H1 (cell line): ENCODE measurements around the gene CDK19. TPM values are rescaled to one million over a fixed set of nuclear protein-coding genes. Genes with fewer than 3 reads are reported as not detected.

Source experiments
- CTCF ChIA-PET: fragments of 300-600 bp; sonication (Branson Sonifier 250); formaldehyde crosslinking; loops from one replicate; lab custom pipeline; 2021; ENCODE audit not compliant: partially characterized antibody; lab: Charles Lee
- POLR2A ChIA-PET: fragments of 300-600 bp; sonication (Branson Sonifier 250); formaldehyde crosslinking; loops from one replicate; lab custom pipeline; 2021; ENCODE audit warnings: inconsistent platforms; ENCODE audit not compliant: partially characterized antibody; lab: Charles Lee
- DNase-seq, 2 experiments: peaks; one replicate each; pipeline versions ENCODE4 v3.0.0 to v3.0.0-alpha.2; 2010 to 2022; ENCODE audit warnings: low spot score in 2 of 2, low read depth in 1 of 2, mixed read lengths in 1 of 2
- FAIRE-seq: peaks from 2 replicates; lab custom pipeline; 2011; peaks lifted over from hg19 to GRCh38; lab: Jason Lieb, UNC
- H2AFZ ChIP-seq: 2 replicates; pipeline ENCODE4 v1.8.1; 2012; ENCODE audit warnings: low read length, inconsistent platforms
- H2AK5ac ChIP-seq: 2 replicates; pipeline ENCODE4 v1.6.1; 2013; ENCODE audit warnings: low read depth, low read length
- H2BK120ac ChIP-seq: replicated peaks from 2 replicates; pipeline ENCODE3; 2013; ENCODE audit warnings: low read depth, low read length, inconsistent platforms
- H2BK12ac ChIP-seq: 2 replicates; pipeline ENCODE4 v1.6.1; 2013; ENCODE audit warnings: low read depth, low read length
- H2BK15ac ChIP-seq: 2 replicates; pipeline ENCODE4 v1.6.1; 2013; ENCODE audit warnings: low read length
- H2BK20ac ChIP-seq: 2 replicates; pipeline ENCODE4 v1.6.1; 2013; ENCODE audit warnings: low read length
- H2BK5ac ChIP-seq: 2 replicates; pipeline ENCODE4 v1.6.1; 2013; ENCODE audit warnings: low read depth, low read length
- H3K14ac ChIP-seq: 2 replicates; pipeline ENCODE4 v1.6.1; 2013; ENCODE audit warnings: inconsistent platforms; ENCODE audit not compliant: insufficient read length
- H3K18ac ChIP-seq: 2 replicates; pipeline ENCODE4 v1.6.1; 2013; ENCODE audit warnings: low read length; ENCODE audit errors: extremely low read depth
- H3K23ac ChIP-seq: 2 replicates; pipeline ENCODE4 v1.6.1; 2013; ENCODE audit warnings: inconsistent platforms; ENCODE audit not compliant: insufficient read length
- H3K23me2 ChIP-seq: 2 replicates; pipeline ENCODE4 v1.6.1; 2013; ENCODE audit warnings: low read depth, low read length
- H3K27ac ChIP-seq: 2 replicates; pipeline ENCODE4 v1.6.1; 2011; ENCODE audit warnings: low read depth, low read length, inconsistent platforms
- H3K27me3 ChIP-seq, 4 experiments: replicated peaks in 1 of 4; 1 replicate in 1 of 4; 2 replicates in 3 of 4; pipeline versions ENCODE4 v1.6.1 to v1.8.1; 2011 to 2013; ENCODE audit warnings: low read length in 3 of 4, mild to moderate bottlenecking in 3 of 4, inconsistent platforms in 2 of 4, mixed read lengths in 2 of 4, moderate library complexity in 1 of 4; ENCODE audit not compliant: control insufficient read depth in 3 of 4, insufficient read depth in 3 of 4; ENCODE audit errors: extremely low read depth in 1 of 4
- H3K36me3 ChIP-seq, 4 experiments: 2 replicates each; pipeline versions ENCODE4 v1.6.1 to v1.8.1; 2011 to 2013; ENCODE audit warnings: mild to moderate bottlenecking in 4 of 4, low read length in 3 of 4, moderate library complexity in 2 of 4, control low read depth in 1 of 4, inconsistent platforms in 1 of 4; ENCODE audit not compliant: insufficient read depth in 4 of 4, control insufficient read depth in 2 of 4
- H3K4ac ChIP-seq: replicated peaks from 2 replicates; pipeline ENCODE3; 2013; ENCODE audit warnings: low read length, low read depth, mixed read lengths, inconsistent platforms; ENCODE audit not compliant: insufficient read length
- H3K4me1 ChIP-seq, 4 experiments: replicated peaks in 1 of 4; 1 replicate in 1 of 4; 2 replicates in 3 of 4; pipeline versions ENCODE4 v1.6.1 to v1.8.1; 2011 to 2013; ENCODE audit warnings: low read length in 3 of 4, inconsistent platforms in 2 of 4, mixed read lengths in 1 of 4; ENCODE audit not compliant: insufficient read depth in 4 of 4, control insufficient read depth in 3 of 4
- H3K4me2 ChIP-seq, 2 experiments: 2 replicates each; pipeline versions ENCODE4 v1.6.1 to v1.8.1; 2011 to 2013; ENCODE audit warnings: low read depth in 2 of 2, low read length in 2 of 2, control low read depth in 1 of 2, inconsistent platforms in 1 of 2, mild to moderate bottlenecking in 1 of 2; ENCODE audit not compliant: insufficient read depth in 1 of 2
- H3K4me3 ChIP-seq, 4 experiments: fragments of 200-600, 300-600 bp in 1 of 4; sonication (generic), shearing (Covaris generic), sonication (Bioruptor Twin) in 1 of 4; 2 replicates each; pipeline versions ENCODE4 v1.5.1 to v1.8.1; 2011 to 2016; ENCODE audit warnings: low read length in 4 of 4, low read depth in 3 of 4, control low read depth in 2 of 4, inconsistent platforms in 2 of 4, mild to moderate bottlenecking in 2 of 4, mixed read lengths in 1 of 4, moderate library complexity in 1 of 4; ENCODE audit not compliant: insufficient read depth in 2 of 4; ENCODE audit errors: extremely low read depth in 1 of 4
- H3K56ac ChIP-seq: replicated peaks from 2 replicates; pipeline ENCODE3; 2013; ENCODE audit warnings: low read depth, mild to moderate bottlenecking, mixed read lengths, low read length, inconsistent platforms; ENCODE audit not compliant: insufficient read length
- H3K79me1 ChIP-seq: 2 replicates; pipeline ENCODE4 v1.6.1; 2013; ENCODE audit warnings: low read depth, low read length, control low read depth
- H3K79me2 ChIP-seq, 2 experiments: 2 replicates each; pipeline versions ENCODE4 v1.6.1 to v1.8.1; 2012 to 2013; ENCODE audit warnings: low read length in 2 of 2, mild to moderate bottlenecking in 2 of 2, inconsistent platforms in 1 of 2; ENCODE audit not compliant: insufficient read depth in 2 of 2, control insufficient read depth in 1 of 2
- H3K9ac ChIP-seq, 4 experiments: replicated peaks in 1 of 4; 1 replicate in 1 of 4; 2 replicates in 3 of 4; pipeline versions ENCODE4 v1.6.1 to v1.8.1; 2011 to 2013; ENCODE audit warnings: low read depth in 3 of 4, low read length in 3 of 4, control low read depth in 2 of 4, mild to moderate bottlenecking in 2 of 4, moderate library complexity in 2 of 4, inconsistent platforms in 1 of 4; ENCODE audit errors: extremely low read depth in 1 of 4
- H3K9me3 ChIP-seq, 2 experiments: 2 replicates each; pipeline versions ENCODE4 v1.6.1 to v1.8.1; 2012 to 2013; ENCODE audit warnings: mild to moderate bottlenecking in 2 of 2, moderate library complexity in 2 of 2, control low read depth in 1 of 2, inconsistent platforms in 1 of 2, low read depth in 1 of 2, low read length in 1 of 2, mixed read lengths in 1 of 2; ENCODE audit not compliant: insufficient read depth in 2 of 2
- H4K20me1 ChIP-seq, 2 experiments: replicated peaks in 1 of 2; 2 replicates each; pipeline versions ENCODE3 to v1.8.1; 2011 to 2013; ENCODE audit warnings: inconsistent platforms in 2 of 2, low read length in 2 of 2, mild to moderate bottlenecking in 1 of 2; ENCODE audit not compliant: insufficient read depth in 2 of 2, control insufficient read depth in 1 of 2
- H4K5ac ChIP-seq: 2 replicates; pipeline ENCODE4 v1.6.1; 2013; ENCODE audit warnings: low read length, low read depth, mixed read lengths, inconsistent platforms; ENCODE audit not compliant: insufficient read length
- H4K8ac ChIP-seq: 2 replicates; pipeline ENCODE4 v1.8.0; 2013; ENCODE audit warnings: mild to moderate bottlenecking, moderate library complexity, low read length, inconsistent platforms; ENCODE audit not compliant: insufficient read depth; ENCODE audit errors: extremely low read depth
- H4K91ac ChIP-seq: replicated peaks from 2 replicates; pipeline ENCODE3; 2013; ENCODE audit warnings: low read length, mixed read lengths, inconsistent platforms; ENCODE audit not compliant: insufficient read length
- CBX5 ChIP-seq: fragments of 300-800, 300-1000 bp; sonication (generic); IDR thresholded peaks from 2 replicates; pipeline ENCODE4 v1.7.1; 2016; ENCODE audit warnings: antibody characterized with exemption, low read length, low read depth
- E2F6 ChIP-seq: IDR thresholded peaks from 2 replicates; pipeline ENCODE4 v1.6.1; 2012; ENCODE audit warnings: inconsistent platforms
- JUND ChIP-seq: IDR thresholded peaks from 2 replicates; pipeline ENCODE4 v1.6.1; 2011; ENCODE audit warnings: mild to moderate bottlenecking, improper control_type of control experiment, low read length
- KDM1A ChIP-seq: fragments of 200-600, 300-600 bp; sonication (generic); IDR thresholded peaks from 2 replicates; pipeline ENCODE4 v1.7.1; 2016; ENCODE audit warnings: mild to moderate bottlenecking, low read length, borderline replicate concordance
- NANOG ChIP-seq: IDR thresholded peaks from 2 replicates; pipeline ENCODE4 v1.6.1; 2011; ENCODE audit warnings: low read length, low read depth, mild to moderate bottlenecking, inconsistent platforms; ENCODE audit not compliant: insufficient read depth, poor library complexity, severe bottlenecking
- PHF8 ChIP-seq: fragments of 200-600 bp; sonication (generic); conservative IDR thresholded peaks from 2 replicates; pipeline ENCODE4 v1.7.1; 2012; ENCODE audit warnings: low read depth, mild to moderate bottlenecking, inconsistent platforms, low read length, moderate library complexity
- SAP30 ChIP-seq: fragments of 300-600 bp; sonication (generic); IDR thresholded peaks from 2 replicates; pipeline ENCODE4 v1.7.1; 2012; ENCODE audit warnings: low read length, moderate library complexity, mild to moderate bottlenecking, inconsistent platforms; ENCODE audit not compliant: insufficient read depth, insufficient replicate concordance
- SP1 ChIP-seq: IDR thresholded peaks from 2 replicates; pipeline ENCODE4 v1.6.1; 2011; ENCODE audit warnings: low read depth, low read length
- USF2 ChIP-seq: IDR thresholded peaks from 2 replicates; pipeline ENCODE4 v1.6.1; 2011; ENCODE audit warnings: low read length, improper control_type of control experiment
- YY1 ChIP-seq: IDR thresholded peaks from 2 replicates; pipeline ENCODE4 v1.6.1; 2011; ENCODE audit warnings: low read depth, mild to moderate bottlenecking, low read length
- WGBS, 2 experiments: shearing (Covaris generic) in 1 of 2; methylation state at CpG; one replicate each; pipeline versions ENCODE4 v1.1.6 to v1.1.7; 2013 to 2015; ENCODE audit warnings: low lambda C conversion rate in 2 of 2, mixed read lengths in 2 of 2, inconsistent platforms in 1 of 2, low coverage in 1 of 2, missing lambda C conversion rate in 1 of 2; ENCODE audit not compliant: insufficient replicate concordance in 2 of 2, insufficient coverage in 1 of 2, insufficient read length in 1 of 2; ENCODE audit errors: extremely low coverage in 1 of 2, missing lambda C conversion rate in 1 of 2; 5-methylcytosine and 5-hydroxymethylcytosine counted together
- polyA plus RNA-seq, 7 experiments: library from polyadenylated mRNA; depleted of rRNA in 3 of 7; stranded (reverse) in 5 of 7; unstranded in 2 of 7; fragments of >200 nt in 5 of 7; fragments of 200-250 nt in 2 of 7; gene quantifications; 1 replicate in 5 of 7; 2 replicates in 1 of 7; 4 replicates in 1 of 7; pipeline versions ENCODE4 v1.2.1 to v1.2.3, GENCODE V29; 2011 to 2013; ENCODE audit warnings: missing spikeins in 2 of 7, mixed read lengths in 2 of 7
- total RNA-seq: library from RNA; stranded (reverse); fragmentation: NEBNext Ultra II Directional; extraction: Animal tissue kit (Norgen Biotek cat#: 25700); gene quantifications from 2 replicates; pipeline ENCODE4 v1.2.1, GENCODE V29; 2021

The CDK19 gene
- total and polyA plus RNA-seq, 2 of the 8 experiments (the other 6 are each of a cell fraction or from before 2014, with no cell fraction given): 4.9 to 12.6 TPM

- peaks cover 0 to 3% (median 1%) of the 10 kb centered on the region in 4 experiments; a peak in 4 of 7 replicates for H3K4me1 ChIP-seq
- H2BK15ac ChIP-seq: no peak overlapping the region
- peaks cover 5% of the 10 kb centered on the region for H3K23me2 ChIP-seq
- no peak overlapping the region for H2BK120ac ChIP-seq
- no peak overlapping the region for H3K4me3 ChIP-seq
- no peak overlapping the region for H3K23ac ChIP-seq
- CTCF ChIA-PET: interaction anchor here (0.7 to 1.2 kb wide), 2 partner anchors 76 to 129 kb away, joined by 3 read pairs; no protein-coding TSS in a partner anchor
- H3K9ac ChIP-seq: no peak overlapping the region
- FAIRE-seq (no peak), DNase-seq (no peak)
- H3K4me2 ChIP-seq: no peak overlapping the region
- no peak overlapping the region for H2BK20ac ChIP-seq
- H3K27ac ChIP-seq: no peak overlapping the region
- no peak overlapping the region for H3K4ac ChIP-seq
- H2BK12ac ChIP-seq: no peak overlapping the region
- peaks cover 5% of the 10 kb centered on the region; the same call in 1 of the 2 replicates for H3K79me1 ChIP-seq
- no peak overlapping the region for H4K8ac ChIP-seq
- WGBS, 2 experiments: 95% methylated on average over 10 of the region's 10 CpGs; no CpG with 5 or more reads in 1 of the 2 experiments
- H3K9me3 ChIP-seq: no peaks in the 10 kb centered on the region
- H3K14ac ChIP-seq: no peak overlapping the region
- no peak overlapping the region for H2AFZ ChIP-seq
- H3K79me2 ChIP-seq: peaks cover 4 to 74% of the 10 kb centered on the region in 2 experiments
- H3K18ac ChIP-seq: no peak overlapping the region
- H4K5ac ChIP-seq: no peak overlapping the region
- peaks cover 7 to 8% of the 10 kb centered on the region in 2 experiments for H4K20me1 ChIP-seq
- no peak overlapping the region for H2BK5ac ChIP-seq
- H2AK5ac ChIP-seq: no peak overlapping the region
- POLR2A ChIA-PET: interaction anchor here (0.7 to 13.9 kb wide), 2 partner anchors 41 to 66 kb away, joined by 3 to 344 read pairs; partner anchors contain the start of gene AMD1
- no peaks in the 10 kb centered on the region for H3K36me3 ChIP-seq
- no peaks in the 10 kb centered on the region for H3K27me3 ChIP-seq
- H3K56ac ChIP-seq: no peak overlapping the region
- no peak overlapping the region for H4K91ac ChIP-seq
- TF ChIP-seq YY1: no peak
- TF ChIP-seq SP1: no peak
- TF ChIP-seq USF2: no peak
- no peak for TF ChIP-seq JUND
- no peak for TF ChIP-seq CBX5
- TF ChIP-seq PHF8: no peak
- no peak for TF ChIP-seq E2F6
- TF ChIP-seq KDM1A: no peak
- no peak for TF ChIP-seq NANOG
- TF ChIP-seq SAP30: no peak
These were observed 4.2 kb downstream of the CDK19 start for GRCh38 chr6:110810896-110811586.
